ENCODE data around the gene AURKB.
"Not testable (repeated sequence)": the region's sequence is repeated elsewhere in the genome, so short reads cannot be mapped to it uniquely, and the experiment has no call there.

The AURKB gene

GRCh38 chr17:8209907-8210760 is at the start of gene AURKB:
Gene AURKB, minus strand, starts transcription at chr17:8210575. Its CDS starts 351 bp downstream, at chr17:8210224.
- DNase-seq = peak; percentile 63

DNA sequence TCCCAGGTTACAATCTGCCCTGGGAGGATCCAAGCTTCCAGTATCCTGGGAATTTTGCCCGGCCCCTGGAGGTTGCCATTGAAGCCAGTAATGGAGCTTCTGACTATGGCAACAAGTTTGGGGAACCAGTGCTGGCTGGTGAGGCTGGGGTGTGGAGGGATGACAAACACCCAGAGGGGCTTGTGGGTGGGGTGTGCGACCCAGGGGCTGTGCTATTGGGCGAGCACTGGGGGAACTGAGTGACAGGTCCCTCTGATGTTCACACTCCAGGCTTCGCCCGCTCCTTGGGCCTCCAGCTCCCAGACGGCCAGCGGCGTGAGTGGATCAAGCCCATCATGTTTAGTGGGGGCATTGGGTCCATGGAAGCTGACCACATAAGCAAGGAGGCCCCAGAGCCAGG is 47.4 kb upstream of the AURKB start:
- DNase-seq = no peak

- no peak for DNase-seq
These were observed 46.3 kb upstream of the AURKB start for GRCh38 chr17:8256691-8257090.

GRCh38 chr17:8256291-8256690 is 45.9 kb upstream of the AURKB start:
- no peak for DNase-seq

- DNase-seq = no peak
These were observed 45.1 kb upstream of the AURKB start for GRCh38 chr17:8255499-8255898.

- DNase-seq = no peak
These were observed 44.5 kb upstream of the AURKB start for GRCh38 chr17:8254881-8255280.

DNA sequence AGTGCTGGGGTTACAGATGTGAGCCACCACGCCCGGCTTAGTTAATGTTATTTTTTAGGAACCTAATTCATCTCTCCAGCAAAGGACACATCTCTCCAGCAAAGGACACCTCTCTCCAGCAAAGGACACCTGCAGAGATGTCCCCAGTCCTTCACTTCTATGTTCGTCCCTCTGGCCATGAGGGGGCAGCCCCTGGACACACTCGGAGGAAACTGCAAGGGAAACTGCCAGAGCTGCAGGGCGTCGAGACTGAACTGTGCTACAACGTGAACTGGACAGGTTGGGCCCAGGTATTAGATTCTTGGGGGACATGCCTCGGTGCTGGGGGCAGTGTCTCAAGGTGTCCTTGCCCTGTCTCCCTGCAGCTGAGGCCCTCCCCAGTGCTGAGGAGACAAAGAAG is 43.4 kb upstream of the AURKB start:
- no peak for DNase-seq

GRCh38 chr17:8251411-8251810 is 41.0 kb upstream of the AURKB start:
- not testable (repeated sequence) for DNase-seq

DNA sequence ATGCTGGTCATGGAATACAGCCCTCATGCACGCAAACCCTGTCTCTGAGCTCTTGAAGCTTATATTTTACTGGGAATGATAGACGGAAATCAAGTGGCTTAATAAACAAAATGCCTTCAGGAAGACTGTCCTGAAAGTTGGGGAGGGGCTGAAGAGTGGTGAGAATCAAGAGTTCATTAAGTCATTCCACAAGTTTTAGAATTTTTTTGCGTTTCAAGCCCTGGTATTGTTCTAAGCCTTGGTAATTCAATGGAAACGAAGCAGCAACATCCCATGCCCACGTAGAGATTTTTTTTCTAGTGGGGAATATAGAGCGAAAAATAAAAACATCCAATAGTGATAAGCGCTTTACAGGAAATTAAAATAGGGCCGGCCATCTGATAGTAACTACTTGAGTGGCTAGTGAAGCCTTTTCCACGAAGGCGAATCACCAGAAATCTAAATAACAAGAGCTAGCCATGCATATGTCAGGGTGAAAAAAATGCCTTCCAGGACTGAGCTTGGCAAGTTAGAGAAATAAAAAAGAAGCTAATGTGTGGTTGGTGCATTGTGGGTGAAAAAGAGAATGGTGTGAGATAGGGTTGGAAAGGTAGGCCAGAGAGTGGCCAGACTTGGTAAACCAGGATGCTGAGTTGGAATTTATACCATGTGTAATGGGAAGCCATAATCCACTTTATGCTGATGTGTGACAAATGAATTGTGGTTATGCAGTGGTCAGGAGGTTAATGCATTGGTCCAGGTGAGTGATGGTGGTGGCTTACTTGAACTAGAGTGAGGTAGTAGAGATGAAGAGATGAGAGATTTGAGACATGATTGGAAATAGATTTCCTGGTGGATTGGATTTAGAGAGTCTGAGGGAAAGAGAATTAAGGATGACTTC is 39.5 kb upstream of the AURKB start:
- no peak for DNase-seq

DNA sequence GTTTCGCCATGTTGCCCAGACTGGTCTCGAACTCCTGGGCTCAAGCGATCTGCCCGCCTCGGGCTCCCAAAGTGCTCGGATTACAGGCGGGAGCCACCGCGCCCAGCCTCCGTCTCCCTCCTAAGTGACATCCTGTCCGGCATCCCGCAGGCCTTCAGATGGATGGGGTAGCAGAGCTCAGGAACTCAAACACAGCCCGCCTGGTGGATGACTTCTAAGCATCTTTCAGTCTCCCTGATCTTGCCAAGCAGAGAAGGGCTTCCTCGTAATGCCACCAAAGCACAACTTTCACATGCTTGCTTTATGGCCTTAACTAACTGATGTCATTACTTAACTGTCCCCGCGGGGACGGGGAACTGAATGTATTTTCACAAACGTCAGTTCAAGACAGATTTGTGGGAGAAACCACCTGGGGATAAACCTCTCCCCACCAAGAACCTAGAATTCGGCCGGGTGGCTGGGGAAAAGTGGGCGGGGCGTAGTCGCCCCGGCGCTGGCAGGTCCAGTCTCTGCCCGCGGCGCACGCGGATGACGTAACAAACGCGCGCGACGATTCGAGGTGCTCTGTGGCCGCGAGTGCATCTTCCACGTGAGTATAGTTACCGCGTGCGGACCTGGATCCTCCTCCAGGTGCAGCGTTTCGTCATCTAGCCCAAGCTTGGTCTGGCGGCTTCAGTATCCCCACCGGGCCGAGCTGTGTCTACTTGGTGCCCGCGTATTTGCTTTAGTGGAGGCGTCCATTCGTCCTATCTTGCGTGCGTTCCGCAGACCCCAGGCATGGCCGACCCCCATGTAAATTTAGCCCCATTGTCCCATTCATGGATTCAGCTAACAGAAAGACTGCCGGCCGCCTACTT is 38.6 kb upstream of the AURKB start, which contains the start of gene PFAS:
PFAS (plus strand) TSS at position 539 of the 857 bp plus-strand sequence. CDS start 4,649 bp downstream, outside the sequence.
- peak; percentile 64 for DNase-seq

GRCh38 chr17:8244768-8245167 is 34.4 kb upstream of the AURKB start:
- no peak for DNase-seq

GRCh38 chr17:8243827-8244226 is 33.5 kb upstream of the AURKB start:
- no peak for DNase-seq

- no peak for DNase-seq
These were observed 27.5 kb upstream of the AURKB start for GRCh38 chr17:8237886-8238285.

DNA sequence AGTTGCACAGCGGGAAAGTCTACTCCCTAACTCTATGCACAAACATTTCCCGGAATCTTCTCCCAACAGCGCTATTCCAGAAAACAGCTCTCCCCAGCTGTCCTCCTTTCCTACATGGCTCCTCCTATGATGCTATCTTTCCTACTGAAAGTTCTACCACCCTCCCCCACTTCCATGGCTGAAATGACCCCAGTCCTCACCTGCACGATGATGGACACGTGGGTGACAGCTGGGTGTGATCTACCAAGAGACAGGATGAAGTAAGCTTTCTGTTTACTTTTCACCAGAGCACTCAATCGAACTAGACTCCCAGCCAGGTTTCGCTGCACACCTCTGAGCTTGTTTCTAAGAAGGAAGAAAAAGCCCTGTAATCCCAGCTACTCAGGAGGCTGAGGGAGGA is 26.8 kb upstream of the AURKB start:
- DNase-seq = no peak

DNA sequence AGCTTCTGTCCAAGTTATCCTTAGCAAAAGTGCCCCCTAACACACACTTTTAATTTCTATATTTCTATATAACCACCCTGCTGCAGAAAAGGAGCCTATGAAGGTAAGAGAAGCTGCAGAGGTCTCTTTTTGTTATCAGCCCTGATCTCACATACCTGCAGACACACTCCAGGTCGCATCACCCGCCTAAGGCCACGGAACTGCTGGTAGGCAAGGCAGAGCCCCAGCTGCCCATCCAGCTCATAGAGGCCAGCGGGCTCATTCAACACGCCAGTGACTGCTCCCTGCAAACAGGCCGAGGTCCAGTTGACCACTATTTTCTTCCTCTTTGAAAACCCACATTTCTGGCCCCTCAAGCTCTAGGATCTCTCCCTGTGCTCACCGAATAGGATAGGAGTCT is 25.3 kb upstream of the AURKB start:
- no peak for DNase-seq

- no peak for DNase-seq
These were observed 24.2 kb upstream of the AURKB start for GRCh38 chr17:8234361-8235270.

GRCh38 chr17:8231701-8232100 is 21.3 kb upstream of the AURKB start:
- no peak for DNase-seq

DNA sequence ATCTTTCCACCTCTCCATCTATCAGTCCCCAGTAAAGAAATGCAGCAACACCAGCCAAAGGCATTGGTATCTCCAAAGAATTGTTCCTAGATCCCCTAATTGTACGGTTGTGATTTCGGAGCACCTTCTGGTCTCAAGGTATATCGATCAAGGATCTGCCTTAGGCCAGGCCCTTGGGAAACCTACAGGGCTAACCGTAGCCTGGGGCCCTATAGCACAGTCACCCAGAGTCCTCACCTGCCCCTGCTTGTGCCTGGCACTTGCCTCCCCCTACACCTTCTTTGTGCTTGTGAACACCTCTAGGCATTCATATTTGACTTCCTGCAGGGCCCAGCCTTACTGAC is 16.8 kb upstream of the AURKB start:
- DNase-seq = no peak

GRCh38 chr17:8226536-8227237 is 16.3 kb upstream of the AURKB start:
- peak; percentile 46 for DNase-seq

GRCh38 chr17:8225813-8226535 is 15.6 kb upstream of the AURKB start:
- DNase-seq = peak; percentile 34
